WI38 (cell line): ENCODE data around the gene TMEM81.

Source experiments
- H3K4me3 ChIP-seq: 2 replicates; pipeline ENCODE4 v1.5.1; 2011; ENCODE audit warnings: low read depth, mild to moderate bottlenecking, control low read depth, low read length
- TF ChIP-seq, protein P1 (sequence below): IDR thresholded peaks from 2 replicates; pipeline ENCODE4 v1.5.1; 2012; ENCODE audit warnings: low read depth, mild to moderate bottlenecking, control low read depth, low read length

The TMEM81 gene

DNA sequence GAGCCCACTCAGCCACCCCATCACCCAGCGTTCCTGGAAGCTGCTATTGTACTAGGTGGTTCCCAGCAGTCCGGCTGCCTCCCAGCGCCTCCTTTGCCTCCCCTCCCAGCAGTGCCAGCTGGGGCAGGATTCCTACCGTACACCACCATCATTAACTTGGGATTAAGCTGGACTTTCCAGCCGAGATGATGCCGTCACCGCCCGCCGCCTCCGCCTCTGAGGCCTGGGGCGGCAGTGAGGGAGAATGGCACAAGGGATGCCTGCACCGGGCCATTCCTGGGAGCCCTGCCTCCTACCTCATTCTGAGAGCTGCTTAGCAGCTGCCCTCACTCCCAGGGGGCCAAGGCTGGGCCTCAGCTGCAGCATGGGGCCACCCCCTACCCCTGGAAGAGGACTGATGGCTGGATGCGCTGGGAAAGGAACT lies 28.1 kb downstream of the TMEM81 start:
- TF ChIP-seq, protein P1, sequence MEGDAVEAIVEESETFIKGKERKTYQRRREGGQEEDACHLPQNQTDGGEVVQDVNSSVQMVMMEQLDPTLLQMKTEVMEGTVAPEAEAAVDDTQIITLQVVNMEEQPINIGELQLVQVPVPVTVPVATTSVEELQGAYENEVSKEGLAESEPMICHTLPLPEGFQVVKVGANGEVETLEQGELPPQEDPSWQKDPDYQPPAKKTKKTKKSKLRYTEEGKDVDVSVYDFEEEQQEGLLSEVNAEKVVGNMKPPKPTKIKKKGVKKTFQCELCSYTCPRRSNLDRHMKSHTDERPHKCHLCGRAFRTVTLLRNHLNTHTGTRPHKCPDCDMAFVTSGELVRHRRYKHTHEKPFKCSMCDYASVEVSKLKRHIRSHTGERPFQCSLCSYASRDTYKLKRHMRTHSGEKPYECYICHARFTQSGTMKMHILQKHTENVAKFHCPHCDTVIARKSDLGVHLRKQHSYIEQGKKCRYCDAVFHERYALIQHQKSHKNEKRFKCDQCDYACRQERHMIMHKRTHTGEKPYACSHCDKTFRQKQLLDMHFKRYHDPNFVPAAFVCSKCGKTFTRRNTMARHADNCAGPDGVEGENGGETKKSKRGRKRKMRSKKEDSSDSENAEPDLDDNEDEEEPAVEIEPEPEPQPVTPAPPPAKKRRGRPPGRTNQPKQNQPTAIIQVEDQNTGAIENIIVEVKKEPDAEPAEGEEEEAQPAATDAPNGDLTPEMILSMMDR = no peak

DNA sequence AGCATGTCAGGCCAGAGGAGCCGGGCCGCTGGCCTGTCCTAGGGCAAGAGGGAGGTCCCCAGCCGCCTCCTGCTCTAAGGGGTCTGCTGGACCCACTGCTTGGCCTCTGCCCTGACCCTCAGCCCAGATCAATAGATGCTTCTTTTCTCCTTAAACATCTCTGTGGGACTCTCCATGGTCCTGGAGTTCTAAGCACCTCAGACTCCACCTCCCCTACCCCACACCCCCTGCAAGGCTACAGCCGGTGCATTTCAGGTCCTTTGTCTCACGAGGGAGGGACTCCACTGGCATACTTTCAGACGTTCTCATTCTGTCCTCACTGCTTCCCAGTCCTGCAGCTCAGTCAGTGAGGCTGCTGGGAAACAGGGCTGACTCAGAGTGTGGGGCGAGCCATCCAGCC lies 30.2 kb downstream of the TMEM81 start:
- H3K4me3 ChIP-seq = no peak overlapping the region
- TF ChIP-seq, protein P1 = no peak

More for the DNA sequence above, 28.1 kb downstream of the TMEM81 start:
- H3K4me3 ChIP-seq = no peak overlapping the region

DNA sequence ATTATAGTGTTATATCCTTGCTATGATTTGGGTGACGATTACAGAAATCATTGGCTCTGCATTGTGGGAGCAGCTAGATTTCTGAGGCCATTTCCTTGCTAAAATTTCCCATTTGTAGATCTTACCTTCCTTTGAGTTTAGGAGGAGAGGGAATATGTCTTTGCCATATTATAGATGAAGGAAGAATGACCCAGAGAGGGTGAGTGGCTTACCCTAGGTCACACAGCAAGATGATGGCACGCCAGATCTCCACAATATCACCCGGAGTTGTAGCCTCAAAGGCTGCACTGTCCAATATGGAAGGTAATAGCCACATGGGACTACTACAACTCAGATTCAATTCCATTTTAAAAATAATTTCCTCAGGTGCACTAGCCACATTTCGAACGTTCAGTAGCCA lies 31.0 kb downstream of the TMEM81 start:
- TF ChIP-seq, protein P1 = no peak
- H3K4me3 ChIP-seq = no peak overlapping the region

DNA sequence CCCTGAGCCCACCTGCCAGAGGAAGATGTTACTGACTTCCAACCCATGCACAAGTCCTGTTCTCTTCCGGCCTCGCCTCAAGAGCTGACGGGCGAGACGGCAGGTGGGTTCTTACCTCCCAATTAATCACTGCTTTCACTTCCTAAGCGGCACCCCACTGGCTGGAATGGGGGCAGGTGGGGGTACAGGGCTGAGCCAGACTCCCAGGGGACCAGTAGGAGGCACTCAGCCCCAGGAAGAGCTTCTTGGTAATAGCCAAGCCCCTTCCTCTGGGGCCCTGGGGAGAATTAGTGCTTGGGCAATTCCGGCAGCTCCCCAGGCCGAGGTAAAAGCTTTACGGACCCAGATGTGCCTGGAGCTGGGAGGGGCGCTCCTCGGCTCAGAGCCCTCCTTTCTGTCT lies 31.6 kb downstream of the TMEM81 start:
- TF ChIP-seq, protein P1 = no peak
- no peak overlapping the region for H3K4me3 ChIP-seq

DNA sequence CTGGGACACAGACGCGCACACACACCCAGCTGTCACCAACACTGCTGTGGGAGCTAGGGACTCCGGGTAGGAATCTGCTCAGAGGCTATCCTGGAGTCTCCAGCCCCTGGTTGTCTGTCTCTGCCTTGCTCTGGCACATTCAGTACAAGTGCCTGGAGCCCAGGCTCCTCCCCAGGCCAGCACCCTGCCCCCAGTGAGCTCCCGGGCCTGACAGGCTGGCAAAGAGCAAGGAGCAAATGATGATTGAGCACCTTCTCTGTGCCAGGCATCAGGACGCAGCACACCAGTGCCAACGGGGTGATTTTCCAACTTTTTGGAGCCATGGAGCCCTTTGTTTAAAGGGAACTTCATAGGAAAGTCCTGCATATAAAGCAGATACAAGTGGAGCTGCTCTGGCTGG lies 34.8 kb downstream of the TMEM81 start:
- no peak overlapping the region for H3K4me3 ChIP-seq
- TF ChIP-seq, protein P1 = no peak

DNA sequence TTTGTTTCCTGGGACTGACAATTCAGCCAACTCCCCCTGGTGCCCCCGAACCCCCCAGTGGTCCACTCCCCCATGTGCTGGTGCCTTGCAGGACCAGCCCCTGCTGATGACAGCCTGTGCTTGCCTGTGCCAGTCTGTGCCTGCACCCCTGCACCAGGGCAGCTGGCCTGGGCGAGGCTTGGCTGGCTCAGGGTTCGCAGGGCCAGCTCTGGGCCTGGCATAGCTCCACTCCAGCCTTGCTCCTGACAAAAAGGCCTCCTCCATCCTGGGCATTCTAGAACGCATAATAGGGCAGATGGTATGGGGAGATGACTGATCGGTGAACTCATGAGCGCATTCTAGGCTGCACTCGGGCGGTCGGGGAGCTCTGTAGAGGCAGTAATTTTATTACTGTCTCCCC lies 35.9 kb downstream of the TMEM81 start:
- no peak overlapping the region for H3K4me3 ChIP-seq
- TF ChIP-seq, protein P1 = no peak

DNA sequence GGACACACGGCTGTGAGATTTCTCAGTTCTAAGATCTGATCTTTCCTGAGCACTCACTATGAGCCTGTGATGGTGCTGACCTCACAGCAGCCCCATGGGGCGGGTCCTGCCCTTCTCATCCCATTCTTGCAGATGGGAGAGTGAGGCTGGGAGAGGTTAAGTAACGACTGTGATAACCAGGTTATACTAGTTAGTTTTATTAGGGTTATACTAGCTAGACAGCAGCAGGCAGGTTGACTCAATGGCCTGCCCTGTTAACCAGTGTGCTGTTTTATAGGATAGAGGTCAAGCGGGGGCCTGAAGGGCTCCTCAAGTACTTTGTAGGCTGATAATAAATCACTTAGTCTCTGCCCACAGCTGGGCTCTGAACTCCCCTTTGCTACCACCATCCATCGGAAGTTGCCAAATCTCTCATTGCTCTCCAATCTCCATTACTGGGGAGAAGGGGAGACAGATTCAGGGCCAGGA lies 36.5 kb downstream of the TMEM81 start:
- no peak overlapping the region for H3K4me3 ChIP-seq
- TF ChIP-seq, protein P1 = no peak
